GM19023 (cell line): Measurements from ENCODE around the gene ZNF491.
A peak's percentile ranks its signal among the peaks of the same experiment; 100 is the strongest.
"Not testable (repeated sequence)": the region's sequence is repeated elsewhere in the genome, so short reads cannot be mapped to it uniquely, and the experiment has no call there.

ENCODE experiments used
- ATAC-seq: cut with Tn5 transposase; IDR thresholded peaks from one replicate; pipeline ENCODE4 v1.9.1; 2021; ENCODE audit warnings: mild to moderate bottlenecking, moderate library complexity; ENCODE audit not compliant: unreplicated experiment

ZNF491 gene

GRCh38 chr19:11806354-11807098, 8.2 kb downstream of the ZNF491 start:
- ATAC-seq = no peak

GRCh38 chr19:11807099-11807380, 8.7 kb downstream of the ZNF491 start:
- no peak for ATAC-seq

- peak; percentile 39 for ATAC-seq
Measured at GRCh38 chr19:11813703-11814028, 15.3 kb downstream of the ZNF491 start.

GRCh38 chr19:11814029-11814699, 15.8 kb downstream of the ZNF491 start, which contains the start of gene ZNF440:
Gene ZNF440, plus strand, starts transcription at chr19:11814273. Its CDS starts 175 bp downstream, at chr19:11814448.
- ATAC-seq = peak; percentile 98

GRCh38 chr19:11814700-11815035, 16.3 kb downstream of the ZNF491 start:
- ATAC-seq = no peak

- no peak for ATAC-seq
Measured at GRCh38 chr19:11821474-11822109, 23.3 kb downstream of the ZNF491 start.

GRCh38 chr19:11828957-11829876, 30.9 kb downstream of the ZNF491 start:
- ATAC-seq = not testable (repeated sequence)

GRCh38 chr19:11832253-11832912, 34.1 kb downstream of the ZNF491 start:
- ATAC-seq = no peak

GRCh38 chr19:11833541-11833940, 35.2 kb downstream of the ZNF491 start:
- ATAC-seq = no peak

- not testable (repeated sequence) for ATAC-seq
Measured at GRCh38 chr19:11835626-11836066, 37.3 kb downstream of the ZNF491 start.

GRCh38 chr19:11843722-11844121, 45.4 kb downstream of the ZNF491 start:
- ATAC-seq = no peak

GRCh38 chr19:11847615-11848014, 49.3 kb downstream of the ZNF491 start:
- ATAC-seq = not testable (repeated sequence)

GRCh38 chr19:11848200-11848593, 49.9 kb downstream of the ZNF491 start:
- ATAC-seq = no peak

GRCh38 chr19:11848594-11849469, 50.5 kb downstream of the ZNF491 start, which contains the start of gene ZNF439:
Gene ZNF439, plus strand, starts transcription at chr19:11848726. Its CDS starts 142 bp downstream, at chr19:11848868.
- ATAC-seq = peak; percentile 93

- not testable (repeated sequence) for ATAC-seq
Measured at GRCh38 chr19:11850289-11850688, 52.0 kb downstream of the ZNF491 start.

GRCh38 chr19:11853358-11853757, 55.0 kb downstream of the ZNF491 start:
- ATAC-seq = no peak

GRCh38 chr19:11856596-11857250, 58.4 kb downstream of the ZNF491 start:
- ATAC-seq = no peak
